Breast epithelium (tissue), 3 donors: ENCODE measurements around the gene GLMP.

Source experiments
- CTCF ChIP-seq, 3 donors: fragments of 450-650 bp; IDR thresholded peaks; one replicate each; pipeline ENCODE4 v1.5.1; 2016 to 2017; ENCODE audit warnings: antibody characterized with exemption in 3 of 3, mild to moderate bottlenecking in 3 of 3, moderate library complexity in 3 of 3
- POLR2A ChIP-seq: fragments of 450-650 bp; IDR thresholded peaks from one replicate; pipeline ENCODE4 v1.6.1; 2016; ENCODE audit warnings: antibody characterized with exemption, mild to moderate bottlenecking, moderate library complexity
- POLR2AphosphoS5 ChIP-seq, 3 donors: sonication (generic); formaldehyde crosslinking; IDR thresholded peaks; one replicate each; pipeline ENCODE4 v1.6.1; 2017; ENCODE audit warnings: antibody characterized with exemption in 3 of 3

- TF ChIP-seq POLR2A (no peak), POLR2AphosphoS5 (IDR thresholded peaks at IDR 0.05) (no peak), CTCF (IDR thresholded peaks at IDR 0.05) (no peak)
Measured at GRCh38 chr1:156289857-156290256, 5.6 kb downstream of the GLMP start.
